Endothelial cell (in vitro differentiated cells): ENCODE results near the gene SPINDOC. TPM values are rescaled to one million over a fixed set of nuclear protein-coding genes. Genes with fewer than 3 reads are reported as not detected.

ENCODE experiments used
- DNase-seq: peaks from one replicate; pipeline ENCODE4 v3.0.0; 2021; ENCODE audit warnings: low spot score
- H3K27ac Mint-ChIP-seq: one replicate; pipeline ENCODE4 v1.8.0; 2021; ENCODE audit warnings: mixed read lengths, inconsistent platforms; ENCODE audit not compliant: unreplicated experiment
- H3K27me3 Mint-ChIP-seq: one replicate; pipeline ENCODE4 v1.8.0; 2021; ENCODE audit warnings: mild to moderate bottlenecking, moderate library complexity, mixed read lengths, inconsistent platforms; ENCODE audit not compliant: unreplicated experiment
- H3K36me3 Mint-ChIP-seq: one replicate; pipeline ENCODE4 v1.8.0; 2021; ENCODE audit warnings: mild to moderate bottlenecking, low read depth, mixed read lengths, inconsistent platforms; ENCODE audit not compliant: unreplicated experiment
- H3K4me1 Mint-ChIP-seq: one replicate; pipeline ENCODE4 v1.8.0; 2021; ENCODE audit warnings: mild to moderate bottlenecking, mixed read lengths, inconsistent platforms; ENCODE audit not compliant: unreplicated experiment
- H3K4me3 Mint-ChIP-seq: one replicate; pipeline ENCODE4 v1.8.0; 2021; ENCODE audit warnings: mild to moderate bottlenecking, mixed read lengths, inconsistent platforms; ENCODE audit not compliant: unreplicated experiment
- H3K9me3 Mint-ChIP-seq: one replicate; pipeline ENCODE4 v1.8.0; 2021; ENCODE audit warnings: mixed read lengths, inconsistent platforms; ENCODE audit not compliant: unreplicated experiment
- CTCF ChIP-seq: fragments of 200-600 bp; sonication (generic); IDR thresholded peaks from one replicate; pipeline ENCODE4 v1.5.0; 2021; ENCODE audit warnings: antibody characterized with exemption; ENCODE audit not compliant: unreplicated experiment
- total RNA-seq: library from RNA; stranded (reverse); fragmentation: NEBNext Ultra II Directional; extraction: Animal tissue kit (Norgen Biotek cat#: 25700); gene quantifications from one replicate; pipeline ENCODE4 v1.2.1, GENCODE V29; 2021; ENCODE audit not compliant: unreplicated experiment

Gene SPINDOC
- total RNA-seq, 1 donor from 2014 or later = 55.3 TPM

- no peaks in the 10 kb centered on the region for H3K9me3 Mint-ChIP-seq
- H3K4me1 Mint-ChIP-seq = peaks cover 6% of the 10 kb centered on the region
- no peak overlapping the region for H3K4me3 Mint-ChIP-seq
These were observed 19.1 kb downstream of the SPINDOC start for GRCh38 chr11:63832336-63832735.

GRCh38 chr11:63833048-63833447 is 19.8 kb downstream of the SPINDOC start:
- Mint-ChIP-seq H3K27me3 (peaks cover 2% of the 10 kb centered on the region), H3K4me1 (peaks cover 13% of the 10 kb centered on the region), H3K27ac (no peak overlapping the region), H3K9me3 (no peaks in the 10 kb centered on the region), H3K4me3 (no peak overlapping the region), H3K36me3 (peaks cover 2% of the 10 kb centered on the region)
- no peak for DNase-seq
- TF ChIP-seq CTCF = no peak

More at GRCh38 chr11:63832336-63832735, 19.1 kb downstream of the SPINDOC start:
- no peak overlapping the region for H3K27ac Mint-ChIP-seq
- H3K36me3 Mint-ChIP-seq = peaks cover 3% of the 10 kb centered on the region
- no peak for TF ChIP-seq CTCF
- no peak for DNase-seq
- peaks cover 2% of the 10 kb centered on the region for H3K27me3 Mint-ChIP-seq

GRCh38 chr11:63834535-63835157 is 21.4 kb downstream of the SPINDOC start:
- DNase-seq = no peak
- Mint-ChIP-seq H3K27ac (no peak overlapping the region), H3K36me3 (peaks cover 6% of the 10 kb centered on the region), H3K27me3 (peaks cover 5% of the 10 kb centered on the region), H3K4me1 (peaks cover 19% of the 10 kb centered on the region), H3K4me3 (no peak overlapping the region), H3K9me3 (no peaks in the 10 kb centered on the region)
- no peak for TF ChIP-seq CTCF

- no peak for TF ChIP-seq CTCF
- Mint-ChIP-seq H3K4me1 (peaks cover 24% of the 10 kb centered on the region), H3K9me3 (no peaks in the 10 kb centered on the region), H3K4me3 (no peak overlapping the region), H3K36me3 (peaks cover 7% of the 10 kb centered on the region), H3K27ac (no peak overlapping the region), H3K27me3 (peaks cover 7% of the 10 kb centered on the region)
- DNase-seq = no peak
These were observed 21.9 kb downstream of the SPINDOC start for GRCh38 chr11:63835158-63835545.

- H3K4me3 Mint-ChIP-seq = peak overlapping the region; percentile 59
- H3K36me3 Mint-ChIP-seq = peaks cover 24% of the 10 kb centered on the region
- no peaks in the 10 kb centered on the region for H3K9me3 Mint-ChIP-seq
- peak; percentile 80 for TF ChIP-seq CTCF
- H3K27ac Mint-ChIP-seq = peak overlapping the region; percentile 95
- H3K27me3 Mint-ChIP-seq = peaks cover 20% of the 10 kb centered on the region
- DNase-seq = peak; percentile 74
- H3K4me1 Mint-ChIP-seq = peaks cover 41% of the 10 kb centered on the region
These were observed 23.9 kb downstream of the SPINDOC start for GRCh38 chr11:63837027-63837688.
